Raji (cell line): ENCODE results near the gene TSPAN9.

Experiments
- POLR2A ChIP-seq: IDR thresholded peaks from 2 replicates; pipeline ENCODE4 v1.6.1; 2011; ENCODE audit warnings: low read depth, low read length, control low read depth; ENCODE audit not compliant: insufficient read depth

Gene TSPAN9

DNA sequence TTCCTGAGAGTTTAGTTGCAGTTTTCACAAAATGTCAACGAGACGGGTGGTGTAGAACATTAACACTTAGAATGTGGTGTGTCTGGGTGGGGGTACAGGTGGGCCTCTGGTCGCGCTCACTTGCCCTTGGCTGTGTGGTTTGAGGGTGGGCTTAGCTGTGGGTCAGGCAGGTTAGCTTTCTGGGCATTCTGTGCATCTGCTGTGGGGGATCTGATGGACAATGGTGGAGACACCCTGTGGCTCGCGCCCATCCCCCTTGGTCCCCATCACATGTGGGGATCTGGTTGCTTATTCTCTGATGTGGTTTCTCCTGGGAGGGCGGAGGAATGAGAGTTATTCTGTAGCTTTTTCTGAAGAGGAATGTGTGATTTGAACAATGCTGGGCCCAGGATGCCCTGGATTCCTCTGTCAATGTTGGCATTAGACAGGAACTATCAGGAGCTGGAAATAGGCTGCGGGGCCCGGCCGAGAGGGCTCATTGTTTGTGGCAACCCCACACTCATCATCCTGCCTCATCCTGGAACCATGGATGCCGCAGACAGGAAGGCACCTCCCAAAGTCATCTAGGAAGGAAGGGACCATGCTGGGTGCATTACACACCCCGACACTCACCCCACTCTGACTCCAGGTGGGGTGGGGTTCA lies 101.6 kb downstream of the TSPAN9 start:
- no peak for TF ChIP-seq POLR2A

- no peak for TF ChIP-seq POLR2A
Observed at GRCh38 chr12:3179731-3180130, 102.6 kb downstream of the TSPAN9 start.

DNA sequence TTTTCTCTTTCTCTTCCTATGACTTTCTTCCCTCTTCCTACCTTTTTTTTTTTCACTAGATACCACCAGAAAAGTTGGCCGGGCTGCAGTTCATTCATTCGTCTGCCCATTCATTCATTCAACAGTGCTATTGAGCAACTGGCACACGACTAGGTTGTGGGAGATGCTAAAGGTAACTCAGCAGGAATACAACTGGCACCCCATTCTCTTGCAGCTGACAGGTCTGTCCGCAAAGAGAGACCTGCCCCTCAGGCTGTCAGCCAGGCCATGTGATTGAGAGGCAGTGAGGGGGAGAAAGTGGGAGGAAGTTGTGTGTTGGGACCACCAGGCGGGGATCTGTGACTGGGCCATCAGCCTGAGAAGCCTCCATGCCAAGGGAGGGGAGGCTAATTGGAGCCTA lies 105.2 kb downstream of the TSPAN9 start:
- no peak for TF ChIP-seq POLR2A

- TF ChIP-seq POLR2A, result no peak
Observed at GRCh38 chr12:3184485-3184884, 107.3 kb downstream of the TSPAN9 start.

GRCh38 chr12:3185260-3185870 lies 108.2 kb downstream of the TSPAN9 start:
- TF ChIP-seq POLR2A, result no peak

DNA sequence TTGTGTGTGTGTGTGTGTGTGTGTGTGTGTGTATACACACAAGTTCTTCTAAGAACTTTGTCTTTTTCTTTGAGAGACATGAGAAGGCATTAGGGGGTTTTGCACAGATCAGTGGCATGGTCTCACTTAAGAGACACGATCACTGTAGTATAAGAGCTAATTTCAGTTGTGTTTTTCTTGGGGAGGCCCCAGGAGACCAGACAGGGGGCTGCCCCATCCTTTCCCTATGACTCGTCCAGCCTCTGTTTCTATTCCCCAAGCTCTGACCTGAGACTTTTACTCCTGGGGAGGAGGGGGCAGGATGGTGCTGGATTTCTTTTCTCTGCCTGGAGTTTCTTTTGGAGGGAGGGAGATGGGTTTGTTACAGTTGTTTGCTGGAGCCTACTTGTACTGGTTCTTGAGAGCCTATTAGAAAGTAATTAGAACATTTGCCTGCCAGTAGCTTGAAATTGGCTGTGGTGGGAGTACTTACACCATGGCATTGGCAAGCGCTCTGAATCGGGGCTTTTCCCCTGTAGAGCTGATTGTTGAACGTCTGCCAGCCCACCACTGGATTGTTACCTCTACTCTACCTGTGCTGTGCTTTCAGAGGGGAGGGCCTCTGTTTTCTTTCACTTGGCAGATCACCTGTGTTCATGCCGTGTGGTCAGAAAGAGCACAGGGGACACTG lies 109.5 kb downstream of the TSPAN9 start:
- no peak for TF ChIP-seq POLR2A

GRCh38 chr12:3187846-3188770 lies 110.9 kb downstream of the TSPAN9 start:
- no peak for TF ChIP-seq POLR2A

DNA sequence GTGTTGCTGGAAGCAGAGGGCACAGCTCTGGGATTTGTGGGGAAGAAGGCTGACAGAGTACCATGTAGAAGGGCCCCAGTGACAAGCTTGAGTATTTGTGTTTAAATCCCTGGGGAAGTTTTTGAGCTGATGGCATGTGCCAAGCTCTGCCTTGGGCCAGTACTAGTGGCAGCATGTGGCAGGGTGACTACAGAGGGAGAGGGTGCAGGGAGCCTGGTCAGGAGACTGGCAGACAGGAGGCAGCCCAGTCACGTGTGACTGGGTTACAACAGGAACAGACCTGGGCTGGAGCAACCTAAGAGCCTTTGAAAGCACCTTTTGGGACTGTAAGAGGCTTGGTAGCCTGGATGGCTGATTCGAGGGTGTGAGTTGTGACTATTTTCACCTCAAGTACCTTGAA lies 112.1 kb downstream of the TSPAN9 start:
- TF ChIP-seq POLR2A, result no peak

DNA sequence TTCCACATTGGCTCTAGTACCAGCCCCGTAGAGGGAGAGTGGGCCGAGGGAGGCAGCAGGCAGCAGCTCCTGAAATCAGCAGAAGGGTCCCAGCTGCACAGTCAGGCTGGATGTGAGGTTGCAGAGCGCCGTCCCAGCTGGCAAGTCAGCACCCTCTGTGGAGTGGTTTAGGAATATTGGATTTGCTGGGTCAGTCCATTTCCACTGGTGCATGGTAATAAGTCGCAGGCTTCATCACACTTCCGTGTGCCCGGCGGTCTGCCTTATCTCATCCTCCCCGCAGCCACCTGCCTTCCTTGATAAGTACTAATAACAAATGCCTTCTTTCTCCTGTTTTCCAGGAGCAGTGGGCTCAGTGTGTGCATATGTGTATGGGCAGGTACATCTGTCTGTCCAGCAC lies 112.9 kb downstream of the TSPAN9 start:
- TF ChIP-seq POLR2A, result no peak

GRCh38 chr12:3191450-3191849 lies 114.3 kb downstream of the TSPAN9 start:
- no peak for TF ChIP-seq POLR2A

DNA sequence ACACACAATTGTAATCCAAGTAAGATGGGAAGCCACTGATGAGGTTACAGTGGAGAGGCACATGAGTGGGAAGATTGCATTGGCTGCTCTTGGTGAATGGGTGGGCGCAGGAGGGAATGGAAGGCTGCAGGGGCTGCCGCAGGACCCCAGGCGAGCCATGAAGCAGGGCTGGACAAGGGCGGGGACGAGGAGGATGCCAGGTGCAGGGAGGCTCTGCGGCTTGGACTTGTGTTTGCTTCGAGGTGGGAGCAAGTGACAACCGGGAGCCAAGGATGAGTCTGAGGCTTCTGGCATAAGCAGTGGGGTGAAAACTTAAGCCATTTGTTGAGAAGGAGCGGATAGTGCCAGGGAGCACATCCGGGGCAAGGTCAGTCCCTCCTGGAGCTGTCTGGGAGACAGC lies 115.0 kb downstream of the TSPAN9 start:
- no peak for TF ChIP-seq POLR2A

- TF ChIP-seq POLR2A, result no peak
Observed at GRCh38 chr12:3193131-3193530, 116.0 kb downstream of the TSPAN9 start.

DNA sequence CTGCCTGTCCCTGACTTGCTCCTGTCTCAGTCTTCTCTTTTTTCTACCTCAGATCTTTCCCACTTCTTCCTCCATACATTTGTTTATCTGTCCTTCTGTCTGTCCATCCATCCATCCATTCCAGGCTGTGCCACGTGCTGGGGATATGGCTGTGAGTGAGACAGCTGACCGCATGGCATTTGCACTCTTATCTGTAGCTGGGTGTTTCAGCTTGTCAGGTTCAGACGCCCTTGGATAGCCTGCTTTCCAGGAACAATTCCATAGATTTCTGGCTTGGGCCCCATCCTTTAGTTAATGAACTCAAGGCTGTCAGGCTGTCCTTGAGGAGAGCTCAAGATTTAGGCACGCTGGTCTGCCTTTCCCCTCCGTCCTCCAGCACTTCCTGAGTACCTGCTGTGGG lies 116.6 kb downstream of the TSPAN9 start:
- no peak for TF ChIP-seq POLR2A

GRCh38 chr12:3195337-3195736 lies 118.2 kb downstream of the TSPAN9 start:
- TF ChIP-seq POLR2A, result no peak

DNA sequence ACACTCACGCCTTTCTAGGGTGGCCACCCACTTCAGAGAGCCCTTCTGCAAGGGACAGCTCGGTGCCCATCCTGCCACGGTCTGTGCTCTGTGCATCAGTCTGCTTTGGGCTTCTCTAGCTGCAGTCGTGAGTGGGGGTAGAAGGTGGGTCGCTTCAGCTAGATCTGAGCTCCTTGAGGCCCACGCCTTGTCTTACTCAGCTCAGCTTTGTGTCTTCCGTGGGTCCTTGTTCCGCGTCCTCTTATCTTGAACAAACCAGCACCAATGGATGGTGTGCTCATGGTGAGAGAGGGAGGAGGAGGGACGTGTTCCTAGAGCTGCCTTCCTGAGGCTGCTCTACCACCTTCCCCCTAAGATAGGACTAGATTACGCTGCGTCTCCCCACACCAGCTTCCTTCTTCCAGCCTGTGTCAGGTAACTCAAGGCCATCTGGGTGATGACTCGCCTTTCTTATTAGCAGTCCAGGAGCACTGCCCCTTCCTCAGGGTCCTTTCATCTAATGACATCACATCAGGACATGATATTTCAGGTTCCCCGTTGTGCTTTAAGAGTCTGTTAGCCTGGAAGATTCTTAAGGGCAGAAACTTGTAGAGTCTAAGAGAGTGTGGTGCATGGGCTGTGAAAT lies 118.8 kb downstream of the TSPAN9 start:
- no peak for TF ChIP-seq POLR2A
